ENCODE results near the gene OTX1. TPM values are rescaled to one million over a fixed set of nuclear protein-coding genes. Genes with fewer than 3 reads are reported as not detected.

The OTX1 gene
- total RNA-seq, 1 experiment from 2014 or later, result 0.90 TPM

DNA sequence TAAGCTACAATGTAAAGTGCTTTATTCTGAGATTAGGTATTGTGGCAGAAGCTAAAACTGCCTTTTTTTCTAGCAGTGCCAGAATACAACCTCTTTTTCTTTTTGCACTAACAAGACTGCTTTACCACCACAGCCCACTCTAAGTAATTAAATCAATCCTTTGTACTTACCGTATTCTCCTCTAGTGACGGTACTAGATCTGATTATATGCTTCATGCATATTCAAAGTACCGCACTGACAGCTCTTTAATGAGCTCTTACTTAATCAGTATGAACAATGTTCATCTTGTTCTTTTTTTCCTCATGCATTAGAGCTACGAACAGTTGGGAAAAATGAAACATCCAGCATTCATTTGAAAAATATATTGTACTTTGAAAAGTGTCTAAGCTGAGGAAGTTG, 16.1 kb upstream of the OTX1 start (continued):
- TF ChIP-seq, protein P1, sequence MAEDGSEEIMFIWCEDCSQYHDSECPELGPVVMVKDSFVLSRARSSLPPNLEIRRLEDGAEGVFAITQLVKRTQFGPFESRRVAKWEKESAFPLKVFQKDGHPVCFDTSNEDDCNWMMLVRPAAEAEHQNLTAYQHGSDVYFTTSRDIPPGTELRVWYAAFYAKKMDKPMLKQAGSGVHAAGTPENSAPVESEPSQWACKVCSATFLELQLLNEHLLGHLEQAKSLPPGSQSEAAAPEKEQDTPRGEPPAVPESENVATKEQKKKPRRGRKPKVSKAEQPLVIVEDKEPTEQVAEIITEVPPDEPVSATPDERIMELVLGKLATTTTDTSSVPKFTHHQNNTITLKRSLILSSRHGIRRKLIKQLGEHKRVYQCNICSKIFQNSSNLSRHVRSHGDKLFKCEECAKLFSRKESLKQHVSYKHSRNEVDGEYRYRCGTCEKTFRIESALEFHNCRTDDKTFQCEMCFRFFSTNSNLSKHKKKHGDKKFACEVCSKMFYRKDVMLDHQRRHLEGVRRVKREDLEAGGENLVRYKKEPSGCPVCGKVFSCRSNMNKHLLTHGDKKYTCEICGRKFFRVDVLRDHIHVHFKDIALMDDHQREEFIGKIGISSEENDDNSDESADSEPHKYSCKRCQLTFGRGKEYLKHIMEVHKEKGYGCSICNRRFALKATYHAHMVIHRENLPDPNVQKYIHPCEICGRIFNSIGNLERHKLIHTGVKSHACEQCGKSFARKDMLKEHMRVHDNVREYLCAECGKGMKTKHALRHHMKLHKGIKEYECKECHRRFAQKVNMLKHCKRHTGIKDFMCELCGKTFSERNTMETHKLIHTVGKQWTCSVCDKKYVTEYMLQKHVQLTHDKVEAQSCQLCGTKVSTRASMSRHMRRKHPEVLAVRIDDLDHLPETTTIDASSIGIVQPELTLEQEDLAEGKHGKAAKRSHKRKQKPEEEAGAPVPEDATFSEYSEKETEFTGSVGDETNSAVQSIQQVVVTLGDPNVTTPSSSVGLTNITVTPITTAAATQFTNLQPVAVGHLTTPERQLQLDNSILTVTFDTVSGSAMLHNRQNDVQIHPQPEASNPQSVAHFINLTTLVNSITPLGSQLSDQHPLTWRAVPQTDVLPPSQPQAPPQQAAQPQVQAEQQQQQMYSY (CRISPR knock-in tag; IDR thresholded peaks at IDR 0.05), result no peak
- no peak for TF ChIP-seq PRRX2 (CRISPR knock-in tag; IDR thresholded peaks at IDR 0.05)
- no peak for TF ChIP-seq TP53 (CRISPR knock-in tag; IDR thresholded peaks at IDR 0.05)

DNA sequence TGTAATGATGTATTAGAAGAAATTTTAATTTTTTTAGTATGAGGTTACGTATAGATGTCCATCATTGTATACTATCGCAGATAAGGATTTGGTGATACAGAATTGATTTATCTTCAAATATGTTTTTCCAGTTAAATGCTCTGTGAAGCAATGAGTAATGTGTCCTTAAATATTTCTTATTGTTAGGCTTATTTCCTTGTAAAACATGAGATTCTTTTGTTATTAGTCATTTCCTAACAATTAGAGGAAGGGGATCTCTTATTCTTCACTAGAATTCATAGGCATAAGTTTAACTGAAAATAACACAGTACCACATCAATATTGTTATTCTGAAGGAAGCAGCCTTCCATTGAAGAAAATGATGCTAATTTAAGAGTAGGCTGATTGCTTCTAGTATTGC, 15.5 kb upstream of the OTX1 start:
- CTCF ChIA-PET, result no interaction called here

DNA sequence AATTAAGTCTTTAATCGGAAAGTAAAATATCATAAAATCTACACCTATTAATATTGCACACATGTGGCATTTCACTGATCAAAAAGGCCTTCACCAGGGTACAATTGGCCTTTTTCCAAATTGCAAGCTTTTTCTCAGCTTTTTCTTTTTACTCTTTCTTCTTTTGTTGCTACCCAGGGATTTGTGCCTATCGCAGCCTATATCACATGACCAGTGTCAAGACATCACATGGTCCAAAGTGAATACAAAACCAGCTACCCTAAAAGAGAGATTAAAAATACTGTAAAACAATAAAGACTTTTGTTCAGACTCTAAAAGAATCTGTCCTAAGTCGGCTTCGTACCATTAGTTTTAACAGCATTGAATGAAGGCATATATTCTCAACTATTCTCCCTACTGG, 15.0 kb upstream of the OTX1 start:
- ChIA-PET POLR2A (interaction anchor here (0.5 kb wide), 1 partner anchor 913 kb away, joined by 7 read pairs; no protein-coding TSS in a partner anchor), CTCF (no interaction called here)
- Mint-ChIP-seq H3K4me1 (peaks cover 16% of the 10 kb centered on the region), H3K36me3 (no peaks in the 10 kb centered on the region), H3K9me3 (no peaks in the 10 kb centered on the region), H3K27me3 (ENCODE audit: low read depth) (peaks cover 17% of the 10 kb centered on the region), H3K4me3 (no peak overlapping the region), H3K27ac (no peak overlapping the region)
- TF ChIP-seq, protein P2, sequence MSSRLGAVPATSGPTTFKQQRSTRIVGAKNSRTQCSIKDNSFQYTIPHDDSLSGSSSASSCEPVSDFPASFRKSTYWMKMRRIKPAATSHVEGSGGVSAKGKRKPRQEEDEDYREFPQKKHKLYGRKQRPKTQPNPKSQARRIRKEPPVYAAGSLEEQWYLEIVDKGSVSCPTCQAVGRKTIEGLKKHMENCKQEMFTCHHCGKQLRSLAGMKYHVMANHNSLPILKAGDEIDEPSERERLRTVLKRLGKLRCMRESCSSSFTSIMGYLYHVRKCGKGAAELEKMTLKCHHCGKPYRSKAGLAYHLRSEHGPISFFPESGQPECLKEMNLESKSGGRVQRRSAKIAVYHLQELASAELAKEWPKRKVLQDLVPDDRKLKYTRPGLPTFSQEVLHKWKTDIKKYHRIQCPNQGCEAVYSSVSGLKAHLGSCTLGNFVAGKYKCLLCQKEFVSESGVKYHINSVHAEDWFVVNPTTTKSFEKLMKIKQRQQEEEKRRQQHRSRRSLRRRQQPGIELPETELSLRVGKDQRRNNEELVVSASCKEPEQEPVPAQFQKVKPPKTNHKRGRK (CRISPR knock-in tag; IDR thresholded peaks at IDR 0.05; ENCODE audit: borderline replicate concordance), result no peak
- TF ChIP-seq, protein P3, sequence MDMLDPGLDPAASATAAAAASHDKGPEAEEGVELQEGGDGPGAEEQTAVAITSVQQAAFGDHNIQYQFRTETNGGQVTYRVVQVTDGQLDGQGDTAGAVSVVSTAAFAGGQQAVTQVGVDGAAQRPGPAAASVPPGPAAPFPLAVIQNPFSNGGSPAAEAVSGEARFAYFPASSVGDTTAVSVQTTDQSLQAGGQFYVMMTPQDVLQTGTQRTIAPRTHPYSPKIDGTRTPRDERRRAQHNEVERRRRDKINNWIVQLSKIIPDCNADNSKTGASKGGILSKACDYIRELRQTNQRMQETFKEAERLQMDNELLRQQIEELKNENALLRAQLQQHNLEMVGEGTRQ (CRISPR knock-in tag; IDR thresholded peaks at IDR 0.05), result peak; percentile 50; the same call in 1 of the 2 replicates
- no peak for ATAC-seq
- no peak for DNase-seq (ENCODE audit: low spot score)

More for the DNA sequence above, 15.5 kb upstream of the OTX1 start:
- Mint-ChIP-seq H3K36me3 (no peaks in the 10 kb centered on the region), H3K9me3 (no peaks in the 10 kb centered on the region), H3K27me3 (ENCODE audit: low read depth) (peaks cover 12% of the 10 kb centered on the region), H3K4me3 (no peak overlapping the region), H3K27ac (no peak overlapping the region), H3K4me1 (peaks cover 11% of the 10 kb centered on the region)
- TF ChIP-seq, protein P4, sequence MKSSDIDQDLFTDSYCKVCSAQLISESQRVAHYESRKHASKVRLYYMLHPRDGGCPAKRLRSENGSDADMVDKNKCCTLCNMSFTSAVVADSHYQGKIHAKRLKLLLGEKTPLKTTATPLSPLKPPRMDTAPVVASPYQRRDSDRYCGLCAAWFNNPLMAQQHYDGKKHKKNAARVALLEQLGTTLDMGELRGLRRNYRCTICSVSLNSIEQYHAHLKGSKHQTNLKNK (CRISPR knock-in tag; IDR thresholded peaks at IDR 0.05), result no peak
- TF ChIP-seq IRF2 (CRISPR knock-in tag; IDR thresholded peaks at IDR 0.05; ENCODE audit: borderline replicate concordance, low read depth), result no peak
- no peak for TF ChIP-seq MYBL2 (CRISPR knock-in tag; IDR thresholded peaks at IDR 0.05)
- TF ChIP-seq TEAD1 (CRISPR knock-in tag; IDR thresholded peaks at IDR 0.05), result no peak
- no peak for TF ChIP-seq MXD4 (CRISPR knock-in tag; IDR thresholded peaks at IDR 0.05; ENCODE audit: borderline replicate concordance)
- no peak for TF ChIP-seq NFE2L1 (CRISPR knock-in tag; IDR thresholded peaks at IDR 0.05)
- DNase-seq (ENCODE audit: low spot score) (no peak), ATAC-seq (no peak)
- POLR2A ChIA-PET, result interaction anchor here (0.9 kb wide), 1 partner anchor 9 kb away, joined by 6 read pairs; no protein-coding TSS in a partner anchor

DNA sequence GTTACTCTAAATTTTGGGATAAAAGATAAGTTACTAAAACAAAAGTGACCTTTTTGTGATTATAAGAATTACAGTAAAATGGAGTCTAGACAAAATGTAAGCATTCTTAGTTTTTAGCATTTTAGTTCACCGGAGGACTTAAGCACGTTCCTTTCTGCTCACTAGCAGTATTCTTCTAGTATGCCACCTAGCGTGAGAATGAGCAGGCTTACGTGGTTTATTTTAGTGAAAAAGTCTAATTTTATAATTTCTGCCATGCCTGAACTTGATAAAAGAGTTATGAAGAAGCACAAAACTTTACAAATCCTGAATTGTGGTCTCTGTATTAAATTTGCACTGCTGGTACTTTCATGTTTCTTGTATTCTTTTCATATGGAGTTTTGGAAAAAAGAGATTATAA, 12.6 kb upstream of the OTX1 start:
- Mint-ChIP-seq H3K9me3 (no peaks in the 10 kb centered on the region), H3K36me3 (no peaks in the 10 kb centered on the region), H3K27me3 (ENCODE audit: low read depth) (peaks cover 31% of the 10 kb centered on the region), H3K4me3 (no peak overlapping the region), H3K27ac (no peak overlapping the region), H3K4me1 (peaks cover 17% of the 10 kb centered on the region)
- ATAC-seq (no peak), DNase-seq (ENCODE audit: low spot score) (no peak)
- CTCF ChIA-PET, result interaction anchor here (1.0 kb wide), 1 partner anchor 16 kb away, joined by 3 read pairs; no protein-coding TSS in a partner anchor
- POLR2A ChIA-PET, result no interaction called here
- TF ChIP-seq, protein P5, sequence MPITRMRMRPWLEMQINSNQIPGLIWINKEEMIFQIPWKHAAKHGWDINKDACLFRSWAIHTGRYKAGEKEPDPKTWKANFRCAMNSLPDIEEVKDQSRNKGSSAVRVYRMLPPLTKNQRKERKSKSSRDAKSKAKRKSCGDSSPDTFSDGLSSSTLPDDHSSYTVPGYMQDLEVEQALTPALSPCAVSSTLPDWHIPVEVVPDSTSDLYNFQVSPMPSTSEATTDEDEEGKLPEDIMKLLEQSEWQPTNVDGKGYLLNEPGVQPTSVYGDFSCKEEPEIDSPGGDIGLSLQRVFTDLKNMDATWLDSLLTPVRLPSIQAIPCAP (CRISPR knock-in tag; IDR thresholded peaks at IDR 0.05), result no peak
- TF ChIP-seq ZNF423 (CRISPR knock-in tag; IDR thresholded peaks at IDR 0.05) (no peak), RELA (CRISPR knock-in tag; IDR thresholded peaks at IDR 0.05; ENCODE audit: borderline replicate concordance) (no peak), NR2C2 (CRISPR knock-in tag; IDR thresholded peaks at IDR 0.05) (no peak), ZNF416 (CRISPR knock-in tag; IDR thresholded peaks at IDR 0.05) (no peak), ZNF232 (CRISPR knock-in tag; IDR thresholded peaks at IDR 0.05) (no peak), FOXJ3 (CRISPR knock-in tag; IDR thresholded peaks at IDR 0.05; ENCODE audit: borderline replicate concordance) (no peak), GTF2I (CRISPR knock-in tag; conservative IDR thresholded peaks at IDR 0.05) (no peak), NR3C1 (CRISPR knock-in tag; conservative IDR thresholded peaks at IDR 0.05; ENCODE audit: low read depth) (no peak)
- TF ChIP-seq, protein P4 (CRISPR knock-in tag; IDR thresholded peaks at IDR 0.05), result no peak
- TF ChIP-seq, protein P6, sequence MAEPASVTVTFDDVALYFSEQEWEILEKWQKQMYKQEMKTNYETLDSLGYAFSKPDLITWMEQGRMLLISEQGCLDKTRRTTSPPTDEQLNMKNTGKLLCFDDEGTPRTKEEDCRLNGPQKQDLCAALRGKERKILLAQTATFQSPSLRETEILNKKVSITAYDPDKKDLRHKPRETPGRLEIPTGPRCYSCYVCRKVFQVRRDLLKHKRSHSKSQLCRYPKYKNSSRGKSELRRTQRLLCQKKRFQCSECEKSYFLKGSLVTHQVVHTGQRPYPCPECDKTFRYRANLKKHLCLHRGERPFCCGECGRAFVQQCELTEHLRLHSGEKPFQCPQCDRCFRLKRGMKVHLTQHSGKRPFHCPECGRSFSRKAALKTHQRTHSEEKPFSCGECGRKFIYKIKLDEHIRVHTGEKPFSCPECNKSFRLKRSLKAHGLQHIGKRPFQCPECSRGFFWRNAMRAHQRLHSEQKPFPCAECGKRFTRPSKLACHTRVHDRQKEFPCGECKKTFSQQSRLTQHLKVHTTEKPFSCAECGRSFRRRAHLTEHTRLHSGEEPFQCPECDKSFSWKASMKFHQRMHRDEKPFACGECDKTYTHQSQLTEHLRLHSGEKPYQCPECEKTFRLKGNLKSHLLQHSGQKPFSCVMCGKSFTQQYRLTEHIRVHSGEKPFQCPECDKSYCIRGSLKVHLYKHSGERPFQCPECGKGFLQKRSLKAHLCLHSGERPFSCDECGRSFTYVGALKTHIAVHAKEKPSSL (CRISPR knock-in tag; conservative IDR thresholded peaks at IDR 0.05), result no peak

Data from WTC11 (cell line).